Stomach (tissue), 4 donors: ENCODE data around the gene THBS4.

ENCODE experiments used
- CTCF ChIP-seq, 7 experiments: fragments of 450-650 bp in 4 of 7; fragments of 200-600 bp in 3 of 7; sonication (generic) in 3 of 7; IDR thresholded peaks; one replicate each; pipeline ENCODE4 v1.5.1; 2016 to 2019; ENCODE audit warnings: antibody characterized with exemption in 7 of 7, control low read depth in 2 of 7, mild to moderate bottlenecking in 1 of 7
- EP300 ChIP-seq: sonication (generic); formaldehyde crosslinking; IDR thresholded peaks from one replicate; pipeline ENCODE4 v1.6.1; 2017; ENCODE audit warnings: antibody characterized with exemption
- POLR2A ChIP-seq, 4 donors: fragments of 450-650 bp; IDR thresholded peaks; one replicate each; pipeline ENCODE4 v1.6.1; 2016; ENCODE audit warnings: antibody characterized with exemption in 4 of 4, control low read depth in 2 of 4, mild to moderate bottlenecking in 1 of 4, moderate library complexity in 1 of 4
- POLR2AphosphoS5 ChIP-seq, 3 donors: sonication (generic); formaldehyde crosslinking; IDR thresholded peaks; one replicate each; pipeline ENCODE4 v1.6.1; 2016; ENCODE audit warnings: antibody characterized with exemption in 3 of 3

- no peak for TF ChIP-seq POLR2A (IDR thresholded peaks at IDR 0.05)
- no peak for TF ChIP-seq CTCF (IDR thresholded peaks at IDR 0.05)
- TF ChIP-seq POLR2AphosphoS5 (IDR thresholded peaks at IDR 0.05), result no peak
- no peak for TF ChIP-seq EP300
These were observed 6.4 kb downstream of the THBS4 start for GRCh38 chr5:80041527-80041926.
